Vagina (tissue), 2 donors: ENCODE results near the gene C11orf98.

Source experiments
- POLR2A ChIP-seq, 2 donors: fragments of 450-650 bp; IDR thresholded peaks; one replicate each; pipeline ENCODE4 v1.6.1; 2017; ENCODE audit warnings: antibody characterized with exemption in 2 of 2, mild to moderate bottlenecking in 2 of 2, moderate library complexity in 2 of 2
- TF ChIP-seq, protein P1 (sequence below), 3 experiments: fragments of 450-650 bp in 2 of 3; fragments of 200-600 bp in 1 of 3; sonication (generic) in 1 of 3; IDR thresholded peaks; one replicate each; pipeline ENCODE4 v1.5.1; 2017 to 2019; ENCODE audit warnings: antibody characterized with exemption in 3 of 3, mild to moderate bottlenecking in 2 of 3, moderate library complexity in 2 of 3

- no peak for TF ChIP-seq POLR2A (IDR thresholded peaks at IDR 0.05)
- TF ChIP-seq, protein P1, sequence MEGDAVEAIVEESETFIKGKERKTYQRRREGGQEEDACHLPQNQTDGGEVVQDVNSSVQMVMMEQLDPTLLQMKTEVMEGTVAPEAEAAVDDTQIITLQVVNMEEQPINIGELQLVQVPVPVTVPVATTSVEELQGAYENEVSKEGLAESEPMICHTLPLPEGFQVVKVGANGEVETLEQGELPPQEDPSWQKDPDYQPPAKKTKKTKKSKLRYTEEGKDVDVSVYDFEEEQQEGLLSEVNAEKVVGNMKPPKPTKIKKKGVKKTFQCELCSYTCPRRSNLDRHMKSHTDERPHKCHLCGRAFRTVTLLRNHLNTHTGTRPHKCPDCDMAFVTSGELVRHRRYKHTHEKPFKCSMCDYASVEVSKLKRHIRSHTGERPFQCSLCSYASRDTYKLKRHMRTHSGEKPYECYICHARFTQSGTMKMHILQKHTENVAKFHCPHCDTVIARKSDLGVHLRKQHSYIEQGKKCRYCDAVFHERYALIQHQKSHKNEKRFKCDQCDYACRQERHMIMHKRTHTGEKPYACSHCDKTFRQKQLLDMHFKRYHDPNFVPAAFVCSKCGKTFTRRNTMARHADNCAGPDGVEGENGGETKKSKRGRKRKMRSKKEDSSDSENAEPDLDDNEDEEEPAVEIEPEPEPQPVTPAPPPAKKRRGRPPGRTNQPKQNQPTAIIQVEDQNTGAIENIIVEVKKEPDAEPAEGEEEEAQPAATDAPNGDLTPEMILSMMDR (IDR thresholded peaks at IDR 0.05) = no peak
Observed at GRCh38 chr11:62622476-62623089, 42.4 kb downstream of the C11orf98 start.
